Measurements from ENCODE around the gene TMEM163.

Gene TMEM163

DNA sequence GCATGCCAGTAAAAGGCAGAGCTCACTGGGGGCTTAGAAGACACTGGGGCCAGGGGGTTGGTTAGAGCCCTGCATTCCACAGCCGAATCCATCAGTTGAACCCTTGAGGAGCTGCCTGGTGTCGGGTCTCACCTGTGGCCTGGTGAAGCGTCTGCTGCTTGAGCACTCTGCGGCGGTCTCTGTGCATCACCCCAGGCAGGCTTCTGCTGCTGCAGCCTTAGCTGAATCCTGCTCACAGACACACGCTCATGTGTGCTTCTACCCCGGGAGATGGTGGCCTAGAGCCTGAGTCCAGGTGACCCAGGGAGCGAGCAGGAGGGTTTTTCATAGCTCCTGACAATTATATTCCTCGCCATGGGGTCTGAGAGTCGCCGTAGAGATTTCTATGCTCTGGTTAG, 272.8 kb downstream of the TMEM163 start:
- TF ChIP-seq POLR2A (IDR thresholded peaks at IDR 0.05; ENCODE audit: low read length) (no peak), GATA1 (IDR thresholded peaks at IDR 0.05; ENCODE audit: low read depth, low read length) (no peak)

DNA sequence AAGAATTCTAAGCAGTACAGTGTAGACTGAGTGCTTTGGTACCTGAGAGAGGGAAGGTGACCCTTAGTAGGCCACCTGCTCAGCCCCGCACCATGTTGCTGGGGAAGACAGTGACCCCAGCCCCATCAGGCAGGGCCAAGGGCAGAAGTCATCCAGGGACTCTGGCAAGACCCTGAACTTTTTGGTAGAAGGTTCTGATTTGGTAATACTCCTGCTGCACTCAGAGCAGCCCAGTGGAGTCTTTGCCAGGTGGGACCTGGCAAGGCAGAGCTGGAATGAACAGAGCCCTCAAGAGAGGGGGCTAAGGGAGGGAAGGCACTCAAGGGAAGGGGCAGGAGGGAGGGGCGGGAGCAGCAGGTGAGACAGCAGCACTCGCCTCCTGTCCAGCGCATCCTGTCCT, 273.7 kb downstream of the TMEM163 start:
- DNase-seq, result no peak
- no peak for TF ChIP-seq GATA1 (IDR thresholded peaks at IDR 0.05; ENCODE audit: low read depth, low read length)
- TF ChIP-seq POLR2A (IDR thresholded peaks at IDR 0.05; ENCODE audit: low read length), result no peak

More for the DNA sequence above, 272.8 kb downstream of the TMEM163 start:
- DNase-seq, result no peak

DNA sequence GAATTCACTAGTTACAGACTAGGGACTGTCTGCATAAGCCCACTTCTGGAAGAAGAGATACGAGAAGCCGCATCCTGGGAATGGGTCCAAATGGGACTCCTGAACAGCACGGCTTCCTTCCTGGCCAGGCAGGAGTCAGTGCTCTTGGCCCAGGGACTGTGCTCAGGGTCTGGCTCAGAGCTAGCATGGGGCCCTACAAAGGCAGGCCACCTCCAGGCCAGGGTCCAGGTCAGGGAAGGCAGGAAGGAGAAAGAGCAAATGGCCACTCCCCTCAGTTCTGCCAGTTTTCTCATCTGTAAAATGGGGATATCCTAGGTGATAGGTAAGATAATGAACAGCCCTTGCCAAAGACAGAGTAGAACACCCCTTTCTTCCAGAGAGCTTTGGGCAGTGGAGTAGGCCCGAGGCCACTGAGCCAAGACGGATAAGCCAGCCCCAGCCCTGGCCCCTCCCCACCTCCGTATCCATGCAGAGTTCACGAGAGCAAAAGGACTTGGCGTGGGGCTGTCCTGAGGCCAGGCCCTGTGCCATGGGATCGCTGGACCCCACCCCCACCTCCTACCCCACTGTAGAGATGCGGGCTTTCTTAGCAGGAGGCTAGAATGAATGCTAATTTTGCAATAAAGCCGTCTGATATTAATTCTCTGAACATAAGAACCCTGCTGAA, 274.9 kb downstream of the TMEM163 start:
- DNase-seq, result no peak
- TF ChIP-seq GATA1 (IDR thresholded peaks at IDR 0.05; ENCODE audit: low read depth, low read length), result no peak
- TF ChIP-seq POLR2A (IDR thresholded peaks at IDR 0.05; ENCODE audit: low read length), result no peak

DNA sequence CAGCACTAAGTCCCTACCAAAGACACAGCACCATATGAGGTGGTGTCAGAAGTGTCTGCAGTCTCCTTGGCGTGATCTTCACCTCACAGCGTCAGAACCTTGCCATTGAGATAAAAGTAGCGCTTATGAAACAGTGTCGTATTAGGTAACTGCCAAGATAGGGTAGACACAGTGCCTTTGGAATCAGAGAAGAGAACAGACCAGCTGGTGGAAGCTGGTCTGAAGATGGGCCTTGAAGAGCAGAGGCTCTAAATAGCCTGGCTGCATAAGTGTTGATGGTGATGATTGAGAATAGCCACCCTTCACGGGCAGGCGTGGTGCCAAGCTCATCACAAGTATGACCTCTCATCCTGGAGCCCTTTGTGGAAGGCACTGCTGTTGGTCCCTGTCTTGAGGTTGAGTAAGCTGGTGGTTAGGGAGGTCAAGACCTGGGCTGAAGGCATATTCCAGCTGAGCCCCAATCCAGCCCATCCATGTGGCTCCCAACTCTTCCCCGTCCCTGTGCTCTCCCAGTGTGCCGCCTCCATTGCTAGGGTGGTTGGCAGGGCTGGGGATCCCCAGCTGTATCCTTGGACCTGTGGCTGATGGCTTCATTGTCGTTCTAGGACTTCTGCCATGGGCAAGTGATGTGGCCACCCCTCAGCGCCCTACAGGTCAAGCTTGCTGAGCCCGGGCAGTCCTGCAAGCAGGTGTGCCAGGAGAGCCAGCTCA, 277.5 kb downstream of the TMEM163 start:
- DNase-seq, result no peak
- no peak for TF ChIP-seq POLR2A (IDR thresholded peaks at IDR 0.05; ENCODE audit: low read length)
- TF ChIP-seq GATA1 (IDR thresholded peaks at IDR 0.05; ENCODE audit: low read depth, low read length), result no peak

DNA sequence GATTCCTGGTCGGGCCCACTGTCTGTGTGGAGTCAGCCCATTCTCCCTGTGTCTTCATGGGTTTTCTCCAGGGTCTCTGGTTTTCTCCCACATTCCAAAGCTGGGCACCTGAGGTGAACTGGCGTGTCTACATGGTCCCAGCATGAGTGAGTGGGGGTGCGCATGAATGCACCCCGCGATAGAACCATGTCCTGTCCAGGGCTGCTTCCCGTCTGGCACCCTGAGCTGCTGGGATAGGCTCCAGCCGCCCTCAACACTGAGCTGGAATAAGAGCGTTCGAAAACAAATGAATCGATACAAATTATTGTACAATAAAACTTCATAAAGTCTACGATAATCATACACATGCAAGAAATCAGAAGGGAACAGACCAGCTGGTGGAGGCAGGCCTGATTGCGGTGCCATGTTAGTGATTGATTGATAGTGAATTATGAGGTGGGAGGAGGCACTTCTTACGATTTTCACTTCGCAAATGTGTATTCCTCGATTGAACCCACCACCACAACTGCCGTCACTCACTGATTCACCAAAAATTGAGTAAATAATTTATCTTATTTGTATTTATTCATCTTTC, 278.4 kb downstream of the TMEM163 start:
- no peak for TF ChIP-seq GATA1 (IDR thresholded peaks at IDR 0.05; ENCODE audit: low read depth, low read length)
- no peak for TF ChIP-seq POLR2A (IDR thresholded peaks at IDR 0.05; ENCODE audit: low read length)
- no peak for DNase-seq

DNA sequence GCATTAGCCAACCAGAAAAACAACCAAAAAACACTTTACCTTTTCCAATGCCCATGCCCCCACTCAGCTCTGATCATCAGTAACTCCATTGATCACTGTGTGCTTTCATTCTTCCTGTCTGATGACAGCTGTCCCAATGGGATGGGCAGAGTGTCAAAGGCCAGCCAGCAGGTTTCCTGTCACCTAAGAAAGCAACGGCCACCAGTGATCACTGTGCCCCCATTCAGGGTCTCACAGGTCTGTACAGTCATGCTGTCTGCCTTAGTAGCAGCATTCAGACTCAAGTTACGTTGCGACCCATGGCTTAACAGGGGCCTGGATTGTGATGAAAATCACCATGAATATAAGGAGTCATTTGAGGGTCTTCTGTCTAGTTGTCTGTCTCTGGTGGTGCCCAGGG, 280.4 kb downstream of the TMEM163 start:
- no peak for TF ChIP-seq POLR2A (IDR thresholded peaks at IDR 0.05; ENCODE audit: low read length)
- no peak for TF ChIP-seq GATA1 (IDR thresholded peaks at IDR 0.05; ENCODE audit: low read depth, low read length)
- DNase-seq, result no peak

DNA sequence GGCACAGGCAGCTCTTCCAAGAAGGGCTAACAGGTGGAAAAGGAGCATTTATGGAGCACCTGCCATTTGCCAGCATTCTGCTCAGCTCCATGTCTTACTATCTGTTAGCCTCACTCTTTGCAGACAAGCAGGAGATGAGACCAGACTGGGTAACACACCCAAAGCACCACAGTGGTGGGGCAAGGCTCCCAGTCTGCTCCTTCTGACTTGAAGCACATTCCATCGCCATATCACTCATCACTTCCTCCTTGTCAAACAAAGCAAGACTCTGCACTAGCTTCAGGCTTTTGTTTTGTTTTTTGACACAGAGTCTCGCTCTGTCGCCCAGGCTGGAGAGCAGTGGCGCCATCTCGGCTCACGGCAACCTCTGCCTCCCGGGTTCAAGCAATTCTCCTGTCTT, 282.1 kb downstream of the TMEM163 start:
- DNase-seq, result no peak
- no peak for TF ChIP-seq GATA1 (IDR thresholded peaks at IDR 0.05; ENCODE audit: low read depth, low read length)
- no peak for TF ChIP-seq POLR2A (IDR thresholded peaks at IDR 0.05; ENCODE audit: low read length)

DNA sequence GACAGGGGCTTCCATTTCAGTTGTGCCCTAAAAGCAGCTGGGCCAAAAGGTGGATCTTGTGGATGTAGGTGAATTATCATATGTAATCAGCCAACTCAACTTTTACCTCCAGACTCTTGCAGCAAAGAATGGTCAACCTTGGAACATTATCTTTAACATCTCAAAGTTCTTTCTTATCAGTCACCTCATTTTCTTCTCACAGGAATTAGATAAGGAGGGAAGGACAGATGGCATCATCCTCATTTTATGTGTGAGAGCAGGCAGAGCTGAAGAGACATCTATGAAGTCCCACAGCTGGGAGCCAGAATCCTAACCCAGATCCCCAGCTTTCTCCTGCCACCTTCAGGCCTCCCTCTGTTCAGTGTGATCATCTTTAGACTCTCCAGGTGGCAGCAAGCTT, 282.9 kb downstream of the TMEM163 start:
- TF ChIP-seq POLR2A (IDR thresholded peaks at IDR 0.05; ENCODE audit: low read length) (no peak), GATA1 (IDR thresholded peaks at IDR 0.05; ENCODE audit: low read depth, low read length) (no peak)
- no peak for DNase-seq

DNA sequence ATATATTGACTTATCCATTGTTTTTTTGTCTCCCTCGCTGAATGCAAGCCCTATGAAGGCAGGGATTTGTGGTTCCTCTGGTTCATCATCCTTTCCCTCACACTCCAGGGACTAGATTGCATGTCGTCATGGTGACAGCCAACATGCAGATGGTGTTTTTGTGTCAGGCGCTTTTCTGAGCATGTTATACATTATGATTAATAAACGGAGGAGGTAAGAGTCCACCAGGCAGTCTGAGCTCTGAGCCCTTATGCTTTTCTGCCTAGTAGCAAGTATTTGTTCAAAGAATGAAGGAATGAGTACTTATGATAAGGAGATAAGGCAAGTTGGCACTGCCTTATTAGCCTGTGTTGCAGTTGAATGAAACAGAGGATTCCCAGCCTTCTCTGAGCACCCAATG, 283.3 kb downstream of the TMEM163 start:
- no peak for DNase-seq
- TF ChIP-seq GATA1 (IDR thresholded peaks at IDR 0.05; ENCODE audit: low read depth, low read length) (no peak), POLR2A (IDR thresholded peaks at IDR 0.05; ENCODE audit: low read length) (no peak)

DNA sequence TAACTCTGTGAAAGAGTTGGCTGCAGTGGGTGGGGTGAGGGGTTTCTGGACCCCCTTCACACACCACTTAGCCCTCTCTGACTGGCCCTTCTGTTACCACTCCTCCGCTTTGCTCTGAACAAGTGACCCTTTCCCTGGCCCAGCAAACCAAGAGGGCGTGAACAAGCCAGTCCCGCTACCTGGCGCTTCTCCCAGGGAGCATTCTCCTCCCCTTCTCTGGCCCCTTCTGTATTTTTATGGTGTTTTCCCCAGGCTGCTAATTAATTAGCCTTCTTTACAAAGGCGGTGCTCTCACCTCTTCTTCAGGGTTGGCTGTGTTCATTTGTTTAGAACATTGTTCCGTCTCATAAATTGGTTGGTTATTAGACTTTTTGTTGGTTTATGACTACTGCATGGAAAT, 284.8 kb downstream of the TMEM163 start:
- TF ChIP-seq POLR2A (IDR thresholded peaks at IDR 0.05; ENCODE audit: low read length), result no peak
- no peak for TF ChIP-seq GATA1 (IDR thresholded peaks at IDR 0.05; ENCODE audit: low read depth, low read length)
- DNase-seq, result no peak

DNA sequence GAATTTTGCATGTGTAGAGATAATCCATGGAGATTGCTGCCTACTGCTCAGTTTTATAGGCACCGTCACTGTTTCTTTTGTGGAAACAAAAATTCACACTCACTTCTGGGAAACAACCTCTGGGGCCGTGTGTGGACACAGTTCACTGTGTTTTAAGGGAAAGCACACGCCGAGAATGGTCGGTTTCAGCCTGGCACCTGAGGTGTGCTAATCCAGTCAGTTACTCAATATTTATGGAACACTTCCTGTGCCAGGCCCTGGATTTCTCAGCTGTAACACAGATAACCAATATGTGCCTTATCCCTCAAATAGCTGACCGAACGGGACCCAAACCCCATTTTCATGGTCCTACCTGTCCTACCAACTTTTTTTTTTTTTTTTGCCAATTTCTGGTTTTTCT, 285.3 kb downstream of the TMEM163 start:
- TF ChIP-seq POLR2A (IDR thresholded peaks at IDR 0.05; ENCODE audit: low read length), result no peak
- no peak for TF ChIP-seq GATA1 (IDR thresholded peaks at IDR 0.05; ENCODE audit: low read depth, low read length)
- DNase-seq, result no peak

DNA sequence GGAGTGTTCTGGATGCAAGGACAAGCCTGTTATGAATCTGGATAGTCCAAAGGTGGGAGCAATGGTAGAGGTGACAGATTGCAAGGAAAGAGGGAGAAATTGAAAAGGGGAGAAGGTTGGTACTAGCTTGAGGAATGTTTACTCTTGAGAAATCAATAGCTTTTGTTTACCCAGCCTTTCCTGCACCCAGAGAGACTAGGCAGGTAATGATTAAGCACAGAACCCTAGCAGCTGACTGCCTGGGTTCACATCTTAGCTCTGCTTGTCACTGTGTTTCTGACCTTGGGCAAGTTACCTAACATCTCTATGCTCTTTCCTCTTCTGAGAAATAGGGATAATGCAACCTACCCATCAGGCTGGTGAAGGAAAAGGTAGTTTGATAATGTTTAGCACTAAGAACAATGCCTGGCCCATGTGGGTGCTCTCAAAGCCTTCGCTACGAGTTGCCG, 286.3 kb downstream of the TMEM163 start:
- TF ChIP-seq POLR2A (IDR thresholded peaks at IDR 0.05; ENCODE audit: low read length) (no peak), GATA1 (IDR thresholded peaks at IDR 0.05; ENCODE audit: low read depth, low read length) (no peak)
- DNase-seq, result no peak

DNA sequence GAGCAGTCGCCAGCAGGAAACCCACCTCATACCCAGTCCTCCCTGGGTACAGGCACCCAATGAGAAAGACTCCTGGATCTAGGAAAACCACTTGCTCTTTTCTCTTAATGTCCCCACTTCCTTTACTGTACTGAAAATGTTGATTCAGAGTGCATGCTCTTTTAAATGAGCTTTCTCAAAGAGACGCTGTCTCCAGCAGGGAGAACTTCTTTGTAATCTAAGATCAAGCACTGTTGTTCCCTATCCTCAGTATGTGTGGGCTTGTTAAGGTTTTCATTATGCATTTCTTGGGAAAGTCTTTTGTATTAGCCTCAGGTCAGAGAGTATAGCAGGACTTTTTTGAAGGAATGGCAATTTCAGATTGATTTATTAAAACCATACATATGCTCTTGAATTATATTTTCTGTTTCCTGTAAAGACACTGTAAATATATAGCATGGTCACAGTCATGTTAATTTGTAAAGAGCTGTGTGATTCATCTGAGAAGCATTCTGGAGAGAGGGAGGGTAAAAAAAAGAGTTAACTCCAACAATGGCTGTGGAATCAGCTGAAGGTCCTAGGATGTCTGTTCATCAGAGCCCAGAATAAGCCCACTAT, 286.9 kb downstream of the TMEM163 start:
- TF ChIP-seq GATA1 (IDR thresholded peaks at IDR 0.05; ENCODE audit: low read depth, low read length) (no peak), POLR2A (IDR thresholded peaks at IDR 0.05; ENCODE audit: low read length) (no peak)
- no peak for DNase-seq

DNA sequence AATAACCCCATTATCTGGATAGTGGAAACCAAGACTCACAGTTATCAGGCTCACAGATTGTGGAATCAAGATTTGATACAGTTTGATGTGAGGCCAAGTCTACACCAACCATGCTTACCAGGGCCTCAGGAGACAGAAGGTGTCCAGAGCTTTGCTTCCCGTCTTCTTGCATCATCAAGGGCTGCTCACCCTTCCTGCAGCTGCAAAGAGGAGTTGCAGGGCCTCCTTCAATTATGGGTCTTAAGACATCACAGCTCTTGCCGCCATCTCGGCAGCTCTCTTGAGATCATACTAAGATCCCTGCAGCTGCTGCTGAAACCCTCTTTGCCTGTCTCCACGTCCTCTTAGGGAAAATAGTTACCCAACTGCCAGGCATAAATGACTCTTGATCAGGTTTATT, 288.9 kb downstream of the TMEM163 start:
- TF ChIP-seq GATA1 (IDR thresholded peaks at IDR 0.05; ENCODE audit: low read depth, low read length) (no peak), POLR2A (IDR thresholded peaks at IDR 0.05; ENCODE audit: low read length) (no peak)
- no peak for DNase-seq
